Measurements from ENCODE around the gene LGR6.

Gene LGR6

DNA sequence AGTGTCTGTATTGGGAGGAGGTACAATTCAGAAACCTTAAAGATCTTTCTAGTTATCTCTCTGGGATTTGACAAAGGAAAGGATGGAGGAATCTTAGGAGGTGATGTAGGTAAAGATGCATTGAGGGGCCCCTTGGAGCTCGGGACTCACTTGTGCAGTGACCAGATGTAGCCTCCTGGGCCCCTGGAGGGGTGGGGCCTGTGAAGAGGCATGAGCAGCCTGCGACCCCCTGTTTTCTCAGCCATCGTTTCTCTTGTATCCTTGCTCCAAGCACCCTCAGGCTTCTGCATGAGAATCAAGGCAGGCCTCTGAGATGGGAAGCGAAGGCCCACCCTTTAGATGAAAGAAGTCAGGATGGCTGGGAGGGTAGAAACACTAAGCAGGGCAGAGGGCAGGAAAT is 39.6 kb downstream of the LGR6 start:
- peaks cover 35% of the 10 kb centered on the region for H3K4me1 ChIP-seq (ENCODE audit: insufficient read depth, poor library complexity, severe bottlenecking)
- H3K9me3 ChIP-seq (ENCODE audit: severe bottlenecking), result no peaks in the 10 kb centered on the region
- no peak for ATAC-seq (ENCODE audit: low read depth)
- H3K27me3 ChIP-seq (ENCODE audit: insufficient read depth, poor library complexity, severe bottlenecking), result no peaks in the 10 kb centered on the region
- no peak overlapping the region for H3K27ac ChIP-seq (ENCODE audit: poor library complexity, severe bottlenecking)
- no peaks in the 10 kb centered on the region for H3K36me3 ChIP-seq (ENCODE audit: low read depth)
- H3K4me3 ChIP-seq (ENCODE audit: severe bottlenecking), result no peak overlapping the region
- TF ChIP-seq, protein P1, sequence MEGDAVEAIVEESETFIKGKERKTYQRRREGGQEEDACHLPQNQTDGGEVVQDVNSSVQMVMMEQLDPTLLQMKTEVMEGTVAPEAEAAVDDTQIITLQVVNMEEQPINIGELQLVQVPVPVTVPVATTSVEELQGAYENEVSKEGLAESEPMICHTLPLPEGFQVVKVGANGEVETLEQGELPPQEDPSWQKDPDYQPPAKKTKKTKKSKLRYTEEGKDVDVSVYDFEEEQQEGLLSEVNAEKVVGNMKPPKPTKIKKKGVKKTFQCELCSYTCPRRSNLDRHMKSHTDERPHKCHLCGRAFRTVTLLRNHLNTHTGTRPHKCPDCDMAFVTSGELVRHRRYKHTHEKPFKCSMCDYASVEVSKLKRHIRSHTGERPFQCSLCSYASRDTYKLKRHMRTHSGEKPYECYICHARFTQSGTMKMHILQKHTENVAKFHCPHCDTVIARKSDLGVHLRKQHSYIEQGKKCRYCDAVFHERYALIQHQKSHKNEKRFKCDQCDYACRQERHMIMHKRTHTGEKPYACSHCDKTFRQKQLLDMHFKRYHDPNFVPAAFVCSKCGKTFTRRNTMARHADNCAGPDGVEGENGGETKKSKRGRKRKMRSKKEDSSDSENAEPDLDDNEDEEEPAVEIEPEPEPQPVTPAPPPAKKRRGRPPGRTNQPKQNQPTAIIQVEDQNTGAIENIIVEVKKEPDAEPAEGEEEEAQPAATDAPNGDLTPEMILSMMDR (IDR thresholded peaks at IDR 0.05; ENCODE audit: poor library complexity, severe bottlenecking), result no peak
- DNase-seq (ENCODE audit: low spot score), result no peak

DNA sequence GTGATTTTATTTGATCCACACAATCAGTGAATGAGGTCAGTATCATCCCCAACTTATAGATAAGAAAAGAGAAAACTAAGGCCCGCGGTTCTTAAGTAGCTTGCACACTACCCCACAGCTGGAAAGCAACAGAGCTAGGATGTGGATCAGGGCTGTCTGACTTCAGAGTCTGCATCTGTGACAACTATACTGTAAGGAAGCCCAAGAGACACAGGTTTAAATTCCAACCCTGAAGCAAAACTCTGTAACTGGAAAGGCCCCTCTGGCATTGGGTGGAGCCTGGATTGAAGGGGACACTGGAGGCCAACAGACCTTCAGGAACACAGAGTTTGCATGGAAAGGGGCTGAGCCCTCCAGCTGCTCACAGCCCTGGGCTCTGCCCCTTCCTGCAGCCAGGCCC is 40.2 kb downstream of the LGR6 start:
- no peak overlapping the region for H3K27ac ChIP-seq (ENCODE audit: poor library complexity, severe bottlenecking)
- peaks cover 35% of the 10 kb centered on the region for H3K4me1 ChIP-seq (ENCODE audit: insufficient read depth, poor library complexity, severe bottlenecking)
- DNase-seq (ENCODE audit: low spot score), result peak; percentile 22
- H3K4me3 ChIP-seq (ENCODE audit: severe bottlenecking), result no peak overlapping the region
- H3K27me3 ChIP-seq (ENCODE audit: insufficient read depth, poor library complexity, severe bottlenecking), result no peaks in the 10 kb centered on the region
- H3K9me3 ChIP-seq (ENCODE audit: severe bottlenecking), result no peaks in the 10 kb centered on the region
- no peaks in the 10 kb centered on the region for H3K36me3 ChIP-seq (ENCODE audit: low read depth)
- no peak for ATAC-seq (ENCODE audit: low read depth)
- TF ChIP-seq, protein P1 (IDR thresholded peaks at IDR 0.05; ENCODE audit: poor library complexity, severe bottlenecking), result no peak

DNA sequence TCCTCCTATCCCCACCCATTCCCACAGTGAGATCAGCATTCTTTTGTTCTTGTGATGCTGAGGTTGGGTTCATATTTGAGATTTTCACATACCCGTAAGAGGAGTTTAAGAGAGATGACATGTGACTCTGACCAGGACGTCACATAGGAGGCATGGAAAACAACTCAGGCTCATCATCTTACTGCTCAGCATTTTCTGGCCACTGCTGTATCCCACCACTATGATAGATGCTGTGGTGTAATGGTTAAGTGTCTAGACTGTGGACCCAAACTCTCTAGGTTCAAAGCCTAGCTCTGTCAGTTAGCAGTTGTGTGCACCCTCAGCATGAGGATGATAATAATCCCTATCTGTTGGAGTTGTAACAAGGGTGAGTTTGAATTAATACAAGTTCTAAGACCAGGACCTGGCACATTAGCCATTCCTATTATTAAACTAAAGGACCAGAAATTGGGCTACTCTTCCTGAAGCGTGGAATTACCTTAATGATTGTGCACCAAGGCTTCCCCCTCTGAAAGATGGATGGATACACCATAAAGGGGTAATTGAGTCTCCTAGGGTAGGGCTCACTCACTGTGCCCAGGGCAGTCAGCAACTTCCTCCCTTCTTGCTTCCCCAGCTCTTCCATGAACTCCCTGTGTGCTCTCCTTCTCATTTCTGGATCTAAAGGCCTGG is 40.9 kb downstream of the LGR6 start:
- no peaks in the 10 kb centered on the region for H3K27me3 ChIP-seq (ENCODE audit: insufficient read depth, poor library complexity, severe bottlenecking)
- no peaks in the 10 kb centered on the region for H3K36me3 ChIP-seq (ENCODE audit: low read depth)
- no peak overlapping the region for H3K4me3 ChIP-seq (ENCODE audit: severe bottlenecking)
- H3K4me1 ChIP-seq (ENCODE audit: insufficient read depth, poor library complexity, severe bottlenecking), result peaks cover 31% of the 10 kb centered on the region
- ATAC-seq (ENCODE audit: low read depth) (no peak), DNase-seq (ENCODE audit: low spot score) (no peak)
- H3K27ac ChIP-seq (ENCODE audit: poor library complexity, severe bottlenecking), result peak overlapping the region; percentile 73
- H3K9me3 ChIP-seq (ENCODE audit: severe bottlenecking), result no peaks in the 10 kb centered on the region
- TF ChIP-seq, protein P1 (IDR thresholded peaks at IDR 0.05; ENCODE audit: poor library complexity, severe bottlenecking), result no peak

DNA sequence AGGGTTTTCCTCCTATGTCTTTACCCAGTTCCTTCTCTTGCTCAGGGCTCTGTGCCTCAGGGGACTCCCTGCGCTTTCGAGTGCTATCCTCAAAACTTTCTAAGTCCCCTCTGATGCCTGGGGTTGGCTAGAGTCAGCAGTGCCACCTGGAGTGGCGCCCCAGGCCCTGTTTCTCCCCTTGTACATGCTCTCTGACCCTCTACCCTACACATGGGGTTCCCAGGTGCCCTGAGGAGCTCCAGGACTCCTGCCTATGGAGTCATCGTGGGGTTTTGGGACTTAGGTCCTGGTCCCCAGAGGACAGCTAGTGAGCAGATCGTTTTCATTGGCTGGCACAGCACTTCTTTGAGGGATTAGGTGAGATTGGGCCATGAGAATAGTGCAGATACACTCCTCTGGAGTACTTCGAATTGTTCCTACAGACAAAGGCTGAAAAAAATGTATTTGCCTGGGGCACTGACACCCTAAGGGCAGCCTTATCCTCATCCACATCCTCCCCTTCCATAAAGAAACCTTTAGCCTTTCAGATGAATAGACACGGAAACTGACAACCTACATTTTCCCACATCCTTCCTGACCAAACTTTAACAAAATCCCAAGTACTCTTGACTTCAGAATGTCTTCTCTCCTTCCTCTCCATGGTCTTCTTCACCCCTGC is 41.5 kb downstream of the LGR6 start:
- Histone ChIP-seq H3K9me3 (ENCODE audit: severe bottlenecking) (no peaks in the 10 kb centered on the region), H3K27me3 (ENCODE audit: insufficient read depth, poor library complexity, severe bottlenecking) (no peaks in the 10 kb centered on the region), H3K36me3 (ENCODE audit: low read depth) (no peaks in the 10 kb centered on the region), H3K4me1 (ENCODE audit: insufficient read depth, poor library complexity, severe bottlenecking) (peaks cover 27% of the 10 kb centered on the region), H3K4me3 (ENCODE audit: severe bottlenecking) (no peak overlapping the region), H3K27ac (ENCODE audit: poor library complexity, severe bottlenecking) (peak overlapping the region; percentile 73)
- DNase-seq (ENCODE audit: low spot score) (peak; percentile 16), ATAC-seq (ENCODE audit: low read depth) (no peak)
- TF ChIP-seq, protein P1 (IDR thresholded peaks at IDR 0.05; ENCODE audit: poor library complexity, severe bottlenecking), result no peak

All from RWPE2 (cell line).